HepG2 (cell line): ENCODE measurements around the gene ATP8B1. TPM values are rescaled to one million over a fixed set of nuclear protein-coding genes. Genes with fewer than 3 reads are reported as not detected.

Source experiments
- ARID2 ChIP-seq: sonication (generic); formaldehyde crosslinking; IDR thresholded peaks from 2 replicates; pipeline ENCODE4 v1.8.1; 2022; ENCODE audit warnings: mild to moderate bottlenecking, missing genetic modification reagents, borderline replicate concordance
- DBP ChIP-seq: sonication (generic); formaldehyde crosslinking; IDR thresholded peaks from 2 replicates; pipeline ENCODE4 v1.4.0; 2020; ENCODE audit warnings: missing genetic modification reagents; ENCODE audit errors: not compliant biosample characterization
- FOXA3 ChIP-seq: IDR thresholded peaks from 2 replicates; pipeline ENCODE4 v1.6.1; 2016; ENCODE audit warnings: missing genetic modification reagents, missing compliant biosample characterization
- GABPA ChIP-seq, 2 experiments: IDR thresholded peaks; 2 replicates each; pipeline ENCODE4 v1.6.1; 2011 to 2016; ENCODE audit warnings: low read depth in 2 of 2, low read length in 1 of 2, missing biosample characterization in 1 of 2, missing genetic modification characterization in 1 of 2
- HOXA7 ChIP-seq: sonication (generic); formaldehyde crosslinking; IDR thresholded peaks from 2 replicates; pipeline ENCODE4 v1.8.1; 2022; ENCODE audit warnings: mild to moderate bottlenecking, missing genetic modification reagents, moderate library complexity
- IKZF5 ChIP-seq: IDR thresholded peaks from 2 replicates; pipeline ENCODE4 v1.6.1; 2018; ENCODE audit warnings: missing genetic modification reagents, mild to moderate bottlenecking, missing compliant biosample characterization
- IRF9 ChIP-seq: sonication (generic); formaldehyde crosslinking; IDR thresholded peaks from 2 replicates; pipeline ENCODE4 v1.8.0; 2022; ENCODE audit warnings: missing genetic modification reagents, mild to moderate bottlenecking, borderline replicate concordance
- KLF11 ChIP-seq: IDR thresholded peaks from 2 replicates; pipeline ENCODE4 v1.6.1; 2016; ENCODE audit warnings: missing compliant biosample characterization
- PCBP1 ChIP-seq: fragments of 200-400 bp; formaldehyde crosslinking; IDR thresholded peaks from 2 replicates; pipeline ENCODE4 v1.6.1; 2017; ENCODE audit warnings: mild to moderate bottlenecking, low read depth, low read length, borderline replicate concordance
- SATB2 ChIP-seq: sonication (generic); formaldehyde crosslinking; IDR thresholded peaks from 2 replicates; pipeline ENCODE4 v1.5.0; 2020; ENCODE audit warnings: missing genetic modification reagents
- SCMH1 ChIP-seq: sonication (generic); formaldehyde crosslinking; IDR thresholded peaks from 2 replicates; pipeline ENCODE4 v1.9.0; 2021; ENCODE audit warnings: missing genetic modification reagents, mild to moderate bottlenecking, borderline replicate concordance
- SRSF4 ChIP-seq: fragments of 200-400 bp; formaldehyde crosslinking; IDR thresholded peaks from one replicate; pipeline ENCODE4 v1.6.1; 2018; ENCODE audit warnings: mild to moderate bottlenecking, low read depth, low read length, moderate library complexity; ENCODE audit not compliant: poor library complexity, severe bottlenecking
- TCF12 ChIP-seq, 2 experiments: fragments of 450-650 bp in 1 of 2; sonication (generic) in 1 of 2; formaldehyde crosslinking in 1 of 2; IDR thresholded peaks; 2 replicates each; pipeline versions ENCODE4 v1.6.1 to v1.8.0; 2017 to 2022; ENCODE audit warnings: antibody characterized with exemption in 1 of 2, mild to moderate bottlenecking in 1 of 2, missing genetic modification reagents in 1 of 2, moderate library complexity in 1 of 2
- TFDP2 ChIP-seq: sonication (generic); formaldehyde crosslinking; IDR thresholded peaks from 2 replicates; pipeline ENCODE4 v1.4.0; 2020; ENCODE audit warnings: missing genetic modification reagents
- YEATS2 ChIP-seq: sonication (generic); formaldehyde crosslinking; IDR thresholded peaks from 2 replicates; pipeline ENCODE4 v1.4.0; 2020; ENCODE audit warnings: missing genetic modification reagents, borderline replicate concordance
- ZC3H13 ChIP-seq: sonication (generic); formaldehyde crosslinking; IDR thresholded peaks from 2 replicates; pipeline ENCODE4 v1.8.1; 2023; ENCODE audit warnings: mild to moderate bottlenecking, missing genetic modification reagents, moderate library complexity
- ZNF136 ChIP-seq: sonication (generic); formaldehyde crosslinking; IDR thresholded peaks from 2 replicates; pipeline ENCODE4 v1.8.1; 2022; ENCODE audit warnings: low read depth, mild to moderate bottlenecking, moderate library complexity, missing genetic modification reagents
- ZNF260 ChIP-seq: sonication (generic); formaldehyde crosslinking; IDR thresholded peaks from 2 replicates; pipeline ENCODE4 v1.4.0; 2020; ENCODE audit warnings: missing genetic modification reagents, low read depth, mild to moderate bottlenecking, borderline replicate concordance
- ZNF350 ChIP-seq: sonication (generic); formaldehyde crosslinking; IDR thresholded peaks from 2 replicates; pipeline ENCODE4 v1.4.0; 2020; ENCODE audit warnings: mild to moderate bottlenecking, low read depth, missing genetic modification reagents, borderline replicate concordance
- ZNF441 ChIP-seq: sonication (generic); formaldehyde crosslinking; IDR thresholded peaks from 2 replicates; pipeline ENCODE4 v1.7.0; 2021; ENCODE audit warnings: missing genetic modification reagents, borderline replicate concordance
- polyA plus RNA-seq, 8 experiments: library from polyadenylated mRNA; depleted of rRNA in 3 of 8; stranded (reverse) in 7 of 8; unstranded in 1 of 8; fragments of >200 nt; fragmentation: Illumina TruSeq in 4 of 8; extraction: Trizol in 4 of 8; gene quantifications; 2 replicates each; pipeline versions ENCODE4 v1.2.1 to v1.2.3, GENCODE V29; 2011 to 2016; ENCODE audit warnings: low read depth in 4 of 8, missing spikeins in 1 of 8, mixed read lengths in 1 of 8; ENCODE audit not compliant: insufficient read depth in 1 of 8
- total RNA-seq, 5 experiments: library from RNA; depleted of rRNA; stranded (reverse); fragments of >200 nt; fragmentation: Illumina TruSeq; extraction: Trizol; gene quantifications; 2 replicates each; pipeline ENCODE4 v1.2.3, GENCODE V29; 2016; ENCODE audit warnings: low read depth in 1 of 5
- TF ChIP-seq, protein P1 (sequence below): sonication (generic); formaldehyde crosslinking; IDR thresholded peaks from 2 replicates; pipeline ENCODE4 v1.4.0; 2020; ENCODE audit warnings: mild to moderate bottlenecking, missing genetic modification reagents
- TF ChIP-seq, protein P2 (sequence below): conservative IDR thresholded peaks from 2 replicates; pipeline ENCODE4 v1.6.1; 2018; ENCODE audit warnings: missing genetic modification reagents
- TF ChIP-seq, protein P3 (sequence below): sonication (generic); formaldehyde crosslinking; IDR thresholded peaks from 2 replicates; pipeline ENCODE4 v1.4.0; 2020; ENCODE audit warnings: mild to moderate bottlenecking, missing genetic modification reagents

Gene ATP8B1
- total and polyA plus RNA-seq, 2 of the 13 experiments (the other 11 are each of a cell fraction or from before 2014, with no cell fraction given), result 2.8 to 4.0 TPM

- no peak for TF ChIP-seq PCBP1
- peak; percentile 73 for TF ChIP-seq TFDP2 (CRISPR knock-in tag)
- peak; percentile 58; the same call in 1 of the 2 replicates for TF ChIP-seq ZNF136 (CRISPR knock-in tag)
- no peak for TF ChIP-seq ZNF350 (CRISPR knock-in tag)
- TF ChIP-seq IKZF5, result peak; percentile 70
- TF ChIP-seq, protein P1, sequence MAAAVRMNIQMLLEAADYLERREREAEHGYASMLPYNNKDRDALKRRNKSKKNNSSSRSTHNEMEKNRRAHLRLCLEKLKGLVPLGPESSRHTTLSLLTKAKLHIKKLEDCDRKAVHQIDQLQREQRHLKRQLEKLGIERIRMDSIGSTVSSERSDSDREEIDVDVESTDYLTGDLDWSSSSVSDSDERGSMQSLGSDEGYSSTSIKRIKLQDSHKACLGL (CRISPR knock-in tag), result no peak
- TF ChIP-seq, protein P2, sequence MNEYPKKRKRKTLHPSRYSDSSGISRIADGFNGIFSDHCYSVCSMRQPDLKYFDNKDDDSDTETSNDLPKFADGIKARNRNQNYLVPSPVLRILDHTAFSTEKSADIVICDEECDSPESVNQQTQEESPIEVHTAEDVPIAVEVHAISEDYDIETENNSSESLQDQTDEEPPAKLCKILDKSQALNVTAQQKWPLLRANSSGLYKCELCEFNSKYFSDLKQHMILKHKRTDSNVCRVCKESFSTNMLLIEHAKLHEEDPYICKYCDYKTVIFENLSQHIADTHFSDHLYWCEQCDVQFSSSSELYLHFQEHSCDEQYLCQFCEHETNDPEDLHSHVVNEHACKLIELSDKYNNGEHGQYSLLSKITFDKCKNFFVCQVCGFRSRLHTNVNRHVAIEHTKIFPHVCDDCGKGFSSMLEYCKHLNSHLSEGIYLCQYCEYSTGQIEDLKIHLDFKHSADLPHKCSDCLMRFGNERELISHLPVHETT (CRISPR knock-in tag), result no peak
- 0 out of 2 replicates have a peak, but pooled peaks have one; percentile 35 for TF ChIP-seq KLF11
- peak; percentile 59; the same call in 1 of the 2 replicates for TF ChIP-seq ZNF441
- TF ChIP-seq SATB2 (CRISPR knock-in tag), result no peak
- no peak for TF ChIP-seq HOXA7 (CRISPR knock-in tag)
- TF ChIP-seq IRF9 (CRISPR knock-in tag), result peak; percentile 68; the same call in 1 of the 2 replicates
- TF ChIP-seq ARID2, result peak; percentile 37; the same call in 1 of the 2 replicates
- no peak for TF ChIP-seq GABPA (IDR thresholded peaks at IDR 0.05; ENCODE audit: low read depth, low read length)
- TF ChIP-seq GABPA (CRISPR knock-in tag; IDR thresholded peaks at IDR 0.05; ENCODE audit: low read depth), result peak; percentile 24; the same call in 1 of the 2 replicates
- TF ChIP-seq SRSF4, result no peak
- TF ChIP-seq SCMH1 (CRISPR knock-in tag), result no peak
- TF ChIP-seq TCF12 (IDR thresholded peaks at IDR 0.05), result no peak
- TF ChIP-seq TCF12 (CRISPR knock-in tag; IDR thresholded peaks at IDR 0.05), result no peak
- no peak for TF ChIP-seq YEATS2 (CRISPR knock-in tag)
- TF ChIP-seq FOXA3, result peak; percentile 95
- TF ChIP-seq, protein P3, sequence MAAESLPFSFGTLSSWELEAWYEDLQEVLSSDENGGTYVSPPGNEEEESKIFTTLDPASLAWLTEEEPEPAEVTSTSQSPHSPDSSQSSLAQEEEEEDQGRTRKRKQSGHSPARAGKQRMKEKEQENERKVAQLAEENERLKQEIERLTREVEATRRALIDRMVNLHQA, result no peak
- TF ChIP-seq DBP (CRISPR knock-in tag), result no peak
- TF ChIP-seq ZNF260 (CRISPR knock-in tag), result no peak
- no peak for TF ChIP-seq ZC3H13 (CRISPR knock-in tag)
Observed at GRCh38 chr18:57772387-57772799, 30.7 kb downstream of the ATP8B1 start (continued).
